GOT3 (cell line): ENCODE measurements around the gene LRP1.

Source experiments
- DNase-seq: peaks from one replicate; lab custom pipeline; 2025; ENCODE audit warnings: mixed read lengths; lab: John Stamatoyannopoulos, UW

Gene LRP1

GRCh38 chr12:57175428-57176138 lies 47.3 kb downstream of the LRP1 start:
- no peak for DNase-seq

- DNase-seq = no peak
These were observed 47.8 kb downstream of the LRP1 start for GRCh38 chr12:57176139-57176477.

- no peak for DNase-seq
These were observed 48.6 kb downstream of the LRP1 start for GRCh38 chr12:57176846-57177245.

GRCh38 chr12:57177354-57177753 lies 49.1 kb downstream of the LRP1 start:
- no peak for DNase-seq

- no peak for DNase-seq
These were observed 49.9 kb downstream of the LRP1 start for GRCh38 chr12:57178213-57178612.

GRCh38 chr12:57179331-57180086 lies 51.2 kb downstream of the LRP1 start:
- DNase-seq = no peak

- no peak for DNase-seq
These were observed 52.2 kb downstream of the LRP1 start for GRCh38 chr12:57180321-57180989.

- DNase-seq = no peak
These were observed 52.8 kb downstream of the LRP1 start for GRCh38 chr12:57181072-57181471.

GRCh38 chr12:57181561-57182155 lies 53.4 kb downstream of the LRP1 start:
- no peak for DNase-seq

- DNase-seq = no peak
These were observed 54.8 kb downstream of the LRP1 start for GRCh38 chr12:57182918-57183575.

GRCh38 chr12:57183939-57184725 lies 55.8 kb downstream of the LRP1 start:
- no peak for DNase-seq

GRCh38 chr12:57185403-57185802 lies 57.1 kb downstream of the LRP1 start:
- DNase-seq = no peak

- no peak for DNase-seq
These were observed 57.7 kb downstream of the LRP1 start for GRCh38 chr12:57185906-57186508.

- DNase-seq = no peak
These were observed 59.2 kb downstream of the LRP1 start for GRCh38 chr12:57187222-57188089.

GRCh38 chr12:57188090-57188425 lies 59.8 kb downstream of the LRP1 start:
- DNase-seq = no peak

- no peak for DNase-seq
These were observed 61.8 kb downstream of the LRP1 start for GRCh38 chr12:57190037-57190436.

- DNase-seq = no peak
These were observed 62.5 kb downstream of the LRP1 start for GRCh38 chr12:57190821-57191220.

GRCh38 chr12:57191410-57191809 lies 63.1 kb downstream of the LRP1 start:
- DNase-seq = no peak

- DNase-seq = no peak
These were observed 64.6 kb downstream of the LRP1 start for GRCh38 chr12:57192920-57193319.

- DNase-seq = no peak
These were observed 65.5 kb downstream of the LRP1 start for GRCh38 chr12:57193706-57194245.
